Measurements from ENCODE around the gene UVRAG.
"Not testable (repeated sequence)": the region's sequence is repeated elsewhere in the genome, so short reads cannot be mapped to it uniquely, and the experiment has no call there.

UVRAG gene

GRCh38 chr11:75845324-75845723 lies 30.3 kb downstream of the UVRAG start:
- DNase-seq (ENCODE audit: low spot score) = no peak

DNA sequence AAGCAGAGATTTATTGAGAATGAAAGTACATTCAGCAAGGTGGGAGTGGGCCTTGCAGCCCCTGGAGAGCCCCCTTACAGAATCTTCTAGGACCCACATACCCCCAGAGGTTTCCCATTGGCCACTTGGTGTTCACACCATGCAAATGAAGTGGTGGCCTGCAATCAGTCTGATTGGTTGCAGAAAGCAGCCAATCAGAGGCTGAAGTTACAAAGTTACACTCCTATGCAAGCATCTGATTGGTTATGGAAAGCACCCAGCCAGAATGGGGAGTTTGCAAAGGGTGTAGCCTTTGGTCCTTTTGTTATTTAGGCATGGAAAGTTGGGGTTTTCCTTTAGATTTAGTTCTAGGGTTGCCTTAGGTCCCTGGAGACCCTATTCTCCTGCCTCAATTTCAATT lies 34.9 kb downstream of the UVRAG start:
- DNase-seq (ENCODE audit: low spot score) = no peak

GRCh38 chr11:75850787-75851186 lies 35.8 kb downstream of the UVRAG start:
- DNase-seq (ENCODE audit: low spot score) = no peak

- no peak for DNase-seq (ENCODE audit: low spot score)
Observed at GRCh38 chr11:75851203-75851602, 36.2 kb downstream of the UVRAG start.

DNA sequence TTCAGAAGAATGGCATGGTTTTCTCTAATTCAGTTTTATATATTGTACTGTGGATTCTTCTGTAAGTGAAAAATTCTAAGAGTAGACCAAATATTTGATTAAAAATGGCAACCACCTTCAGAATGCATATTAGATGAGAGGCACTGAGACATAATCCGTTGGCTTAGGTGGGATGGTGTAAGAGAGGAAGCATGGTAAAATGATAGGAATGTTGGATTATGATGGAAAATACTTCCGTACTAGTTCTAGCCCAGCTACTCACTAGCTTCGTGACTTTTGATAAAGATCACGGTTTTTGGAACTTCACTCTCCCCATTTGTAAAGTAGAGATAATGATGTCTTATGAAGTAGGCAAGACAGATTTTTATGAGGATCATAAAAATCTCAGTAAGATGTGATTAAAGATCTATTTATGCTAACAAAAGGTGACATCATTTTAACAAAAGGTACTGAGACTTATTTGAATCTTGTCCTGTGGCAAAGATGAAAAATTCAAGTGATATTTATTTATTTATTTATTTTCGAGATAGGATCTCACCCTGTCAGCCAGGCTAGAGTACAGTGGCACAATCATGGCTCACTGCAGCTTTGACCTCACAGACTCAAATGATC lies 37.5 kb downstream of the UVRAG start:
- DNase-seq (ENCODE audit: low spot score) = no peak

DNA sequence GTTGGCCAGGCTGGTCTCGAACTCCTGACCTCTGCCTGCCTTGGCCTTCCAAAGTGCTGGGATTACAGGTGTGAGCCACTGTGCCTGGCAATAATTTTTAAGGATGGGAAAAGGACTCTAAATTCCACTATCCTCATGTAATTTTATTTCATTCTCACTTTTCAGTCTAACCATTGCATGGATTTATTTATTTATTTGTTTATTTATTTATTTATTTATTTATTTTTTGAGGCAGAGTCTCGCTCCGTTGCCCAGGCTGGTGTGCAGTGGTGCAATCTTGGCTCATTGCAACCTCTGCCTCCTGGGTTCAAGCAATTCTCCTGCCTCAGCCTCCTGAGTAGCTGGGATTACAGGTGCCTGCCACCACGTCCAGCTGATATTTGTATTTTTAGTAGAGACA lies 38.6 kb downstream of the UVRAG start:
- not testable (repeated sequence) for DNase-seq (ENCODE audit: low spot score)

DNA sequence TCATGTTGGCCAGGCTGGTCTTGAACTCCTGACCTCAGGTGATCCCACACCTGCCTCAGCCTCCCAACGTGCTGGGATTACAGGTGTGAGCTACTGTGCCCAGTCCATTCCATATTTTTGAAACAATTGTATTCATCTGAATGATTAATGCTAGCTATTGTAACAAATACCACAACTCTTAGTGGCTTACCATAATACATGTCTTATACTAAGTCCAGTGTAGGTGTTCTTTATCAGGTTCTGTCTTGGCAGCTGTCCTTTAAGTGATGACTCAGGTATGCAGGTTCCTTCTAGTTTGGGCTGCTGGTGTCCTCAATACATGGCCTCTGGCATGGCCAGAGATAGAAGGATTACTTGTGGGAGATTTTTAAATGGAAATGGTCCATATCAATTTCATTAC lies 39.0 kb downstream of the UVRAG start:
- no peak for DNase-seq (ENCODE audit: low spot score)

GRCh38 chr11:75855206-75855605 lies 40.2 kb downstream of the UVRAG start:
- DNase-seq (ENCODE audit: low spot score) = no peak

GRCh38 chr11:75856912-75857311 lies 41.9 kb downstream of the UVRAG start:
- DNase-seq (ENCODE audit: low spot score) = no peak

GRCh38 chr11:75858042-75858441 lies 43.0 kb downstream of the UVRAG start:
- DNase-seq (ENCODE audit: low spot score) = no peak

GRCh38 chr11:75858613-75859012 lies 43.6 kb downstream of the UVRAG start:
- DNase-seq (ENCODE audit: low spot score) = no peak

- no peak for DNase-seq (ENCODE audit: low spot score)
Observed at GRCh38 chr11:75859614-75860013, 44.6 kb downstream of the UVRAG start.

- no peak for DNase-seq (ENCODE audit: low spot score)
Observed at GRCh38 chr11:75862437-75862836, 47.4 kb downstream of the UVRAG start.

- DNase-seq (ENCODE audit: low spot score) = peak; percentile 68
Observed at GRCh38 chr11:75867778-75868374, 52.9 kb downstream of the UVRAG start.

DNA sequence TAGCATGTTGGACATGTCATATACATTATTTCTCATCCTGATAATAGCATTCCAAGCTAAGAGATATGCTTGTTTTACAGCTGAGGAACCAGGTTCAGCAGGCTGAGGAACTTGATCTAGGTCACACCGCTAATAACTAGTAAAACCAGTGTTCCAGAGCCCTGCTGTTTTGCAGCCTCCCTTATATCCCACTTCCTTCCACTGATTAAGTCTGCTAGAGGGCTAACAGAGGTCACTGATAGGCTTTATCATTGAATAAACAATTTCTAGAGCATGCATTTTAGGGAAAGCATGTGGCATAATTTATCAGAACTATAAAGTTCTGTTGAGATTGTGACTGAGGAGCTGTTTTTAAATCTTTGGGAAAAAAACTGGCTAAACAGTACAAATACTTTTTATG lies 54.0 kb downstream of the UVRAG start:
- no peak for DNase-seq (ENCODE audit: low spot score)

DNA sequence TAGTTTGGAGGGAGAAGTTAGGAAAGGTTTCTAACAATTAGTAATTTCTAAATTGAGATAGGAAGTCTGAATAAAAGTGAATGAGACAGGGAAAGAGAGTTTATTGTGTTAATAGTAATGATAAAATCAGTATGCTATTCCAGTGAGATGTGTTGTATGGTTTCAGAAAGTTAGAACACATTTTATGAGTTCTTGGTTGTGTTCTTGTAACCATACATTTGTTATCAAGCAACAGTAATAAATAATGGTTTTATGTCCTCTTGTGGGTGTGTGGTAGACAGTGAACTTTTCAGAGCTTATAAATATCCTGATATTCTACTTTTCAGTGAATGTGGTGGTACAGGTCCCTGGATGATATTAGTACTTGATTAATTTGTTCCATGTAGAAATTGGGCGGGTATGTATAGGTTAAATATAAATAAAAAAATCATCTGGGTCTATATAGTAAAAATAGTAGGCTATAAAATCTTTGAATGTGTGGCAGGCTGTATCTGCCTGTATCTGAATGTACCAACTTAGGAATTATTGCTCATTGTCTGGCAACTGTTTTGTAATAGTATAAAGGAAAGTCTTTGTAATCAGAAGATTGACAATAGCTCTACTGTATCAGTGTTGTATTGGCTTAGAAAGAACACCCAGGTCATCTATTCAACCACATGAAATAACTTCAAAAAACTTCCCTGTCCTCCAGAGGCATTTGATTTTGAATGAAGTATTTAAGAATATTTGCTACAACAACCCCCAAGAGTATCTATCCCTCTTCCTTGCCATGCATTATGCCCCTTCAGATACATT lies 54.8 kb downstream of the UVRAG start:
- DNase-seq (ENCODE audit: low spot score) = no peak

DNA sequence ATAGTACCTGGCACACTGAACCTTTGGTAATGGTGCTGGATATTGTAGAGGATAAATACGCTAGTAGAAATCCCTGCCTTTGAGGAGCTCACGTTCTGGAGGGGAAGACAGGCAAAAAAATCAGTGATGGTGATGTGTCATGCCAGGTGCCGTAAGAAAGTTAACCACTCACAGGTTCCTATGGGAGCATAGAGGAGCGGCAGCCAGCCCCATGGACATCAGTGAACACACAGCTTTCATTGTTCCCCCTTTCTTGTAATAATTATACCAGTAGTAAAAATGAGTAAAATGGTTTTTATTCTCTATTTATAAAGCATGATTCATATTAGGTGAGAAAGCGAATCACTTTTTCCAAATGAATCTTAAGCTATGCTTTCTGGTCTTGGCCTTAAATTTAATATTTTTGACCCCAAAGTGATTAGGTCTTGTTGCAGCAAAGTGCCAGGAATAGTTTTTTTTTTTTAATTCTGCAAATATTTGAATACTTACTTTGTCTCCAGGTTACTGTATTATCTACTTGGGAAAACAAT lies 57.9 kb downstream of the UVRAG start:
- no peak for DNase-seq (ENCODE audit: low spot score)

DNA sequence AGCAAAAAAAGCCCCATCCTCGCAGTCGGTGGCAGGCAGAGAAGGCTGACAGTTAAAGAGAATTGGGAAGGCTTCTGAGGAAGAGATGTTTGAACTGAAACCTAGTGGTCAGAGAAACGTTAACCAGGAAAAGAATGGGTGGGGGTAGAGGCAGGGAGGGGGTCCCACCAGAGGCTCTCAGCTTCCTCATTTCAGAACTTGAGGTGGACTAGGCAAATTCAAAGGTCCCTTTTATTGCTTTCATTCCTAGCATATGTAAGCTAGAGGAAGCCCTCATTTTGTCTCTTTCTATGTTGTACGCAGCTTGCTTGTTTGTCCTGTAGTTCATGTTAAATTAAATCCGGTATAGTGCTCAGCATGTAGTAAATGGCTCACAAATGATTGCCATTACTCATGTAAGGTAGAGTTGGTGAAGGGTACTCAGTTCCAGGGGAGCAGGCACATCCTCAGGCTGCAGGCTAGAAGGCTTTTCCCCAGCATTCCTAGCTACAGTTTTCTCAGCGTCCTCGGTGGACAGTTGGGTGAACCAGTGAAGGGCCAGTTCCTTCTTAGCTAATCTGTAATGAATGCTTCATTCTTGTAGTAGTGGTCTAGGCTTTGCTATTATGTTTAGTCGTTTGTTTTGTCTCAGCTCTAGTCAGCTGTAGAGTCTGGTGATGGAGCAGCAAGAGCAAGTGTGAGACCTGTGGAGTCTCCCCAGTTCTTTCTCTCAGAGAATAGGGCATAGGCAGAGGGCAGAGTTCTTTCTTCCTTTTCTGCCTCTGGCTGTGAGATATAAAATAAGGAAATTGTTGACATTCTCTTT lies 58.6 kb downstream of the UVRAG start:
- DNase-seq (ENCODE audit: low spot score) = no peak

GRCh38 chr11:75874684-75875341 lies 59.8 kb downstream of the UVRAG start:
- DNase-seq (ENCODE audit: low spot score) = no peak

DNA sequence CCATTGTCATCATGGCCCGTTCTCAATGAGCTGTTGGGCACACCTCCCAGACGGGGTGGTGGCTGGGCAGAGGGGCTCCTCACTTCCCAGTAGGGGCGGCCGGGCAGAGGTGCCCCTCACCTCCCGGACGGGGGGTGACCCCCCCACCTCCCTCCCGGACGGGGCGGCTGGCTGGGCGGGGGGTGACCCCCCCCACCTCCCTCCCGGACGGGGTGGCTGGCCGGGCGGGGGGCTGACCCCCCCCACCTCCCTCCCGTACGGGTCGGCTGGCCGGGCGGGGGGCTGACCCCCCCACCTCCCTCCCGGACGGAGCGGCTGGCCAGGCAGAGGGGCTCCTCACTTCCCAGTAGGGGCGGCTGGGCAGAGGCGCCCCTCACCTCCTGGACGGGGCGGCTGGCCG lies 62.3 kb downstream of the UVRAG start:
- not testable (repeated sequence) for DNase-seq (ENCODE audit: low spot score)

DNA sequence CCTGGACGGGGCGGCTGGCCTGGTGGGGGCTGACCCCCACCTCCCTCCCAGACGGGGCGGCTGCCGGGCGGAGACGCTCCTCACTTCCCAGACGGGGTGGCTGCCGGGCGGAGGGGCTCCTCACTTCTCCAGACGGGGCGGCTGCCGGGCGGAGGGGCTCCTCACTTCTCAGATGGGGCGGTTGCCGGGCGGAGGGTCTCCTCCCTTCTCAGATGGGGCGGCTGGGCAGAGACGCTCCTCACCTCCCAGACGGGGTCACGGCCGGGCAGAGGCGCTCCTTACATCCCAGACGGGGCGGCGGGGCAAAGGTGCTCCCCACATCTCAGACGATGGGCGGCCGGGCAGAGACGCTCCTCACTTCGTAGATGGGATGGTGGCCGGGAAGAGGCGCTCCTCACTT lies 62.9 kb downstream of the UVRAG start:
- not testable (repeated sequence) for DNase-seq (ENCODE audit: low spot score)

DNA sequence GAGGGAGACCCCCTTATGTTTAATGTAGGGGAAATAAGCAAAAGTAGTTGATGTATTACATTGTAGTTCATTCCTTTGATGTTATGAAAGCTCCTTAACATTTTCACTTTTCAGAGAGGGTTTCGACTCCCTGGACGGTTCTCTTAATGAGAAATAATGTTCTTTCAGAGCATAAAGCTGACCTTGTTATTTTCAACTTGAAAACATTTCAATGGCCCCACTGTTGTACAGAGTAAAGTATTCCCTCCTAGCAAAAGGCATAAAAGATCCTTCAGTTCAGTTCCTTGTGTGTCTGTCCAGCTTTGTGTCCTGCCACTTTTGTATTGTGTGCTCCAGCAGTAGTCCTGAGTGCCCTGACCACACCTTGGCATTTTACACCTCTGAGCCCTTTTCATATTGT lies 63.9 kb downstream of the UVRAG start:
- DNase-seq (ENCODE audit: low spot score) = no peak
